OCI-LY1 (cell line): ENCODE measurements around the gene DDX17.
A peak's percentile ranks its signal among the peaks of the same experiment; 100 is the strongest.
"Not testable (repeated sequence)": the region's sequence is repeated elsewhere in the genome, so short reads cannot be mapped to it uniquely, and the experiment has no call there.

Experiments used
- H2AFZ ChIP-seq: fragments of 200-600 bp; sonication (generic), shearing (Covaris generic); 2 replicates; pipeline ENCODE4 v1.6.0; 2014; ENCODE audit warnings: antibody characterized with exemption, mild to moderate bottlenecking, low read length
- H3F3A ChIP-seq: fragments of 200-600 bp; sonication (generic), shearing (Covaris generic); 2 replicates; pipeline ENCODE4 v1.6.0; 2014; ENCODE audit warnings: mild to moderate bottlenecking, antibody characterized with exemption, low read length, moderate library complexity; ENCODE audit not compliant: insufficient read depth
- H3K27ac ChIP-seq: fragments of 200-600 bp; sonication (generic); 2 replicates; pipeline ENCODE4 v1.5.1; 2014; ENCODE audit warnings: low read length, mixed run types, mild to moderate bottlenecking, low read depth; ENCODE audit not compliant: poor library complexity, severe bottlenecking
- H3K27me3 ChIP-seq: fragments of 200-600 bp; sonication (generic); 2 replicates; pipeline ENCODE4 v1.6.0; 2014; ENCODE audit warnings: antibody characterized with exemption, mild to moderate bottlenecking, low read length, moderate library complexity; ENCODE audit not compliant: insufficient read depth
- H3K36me3 ChIP-seq: fragments of 200-600 bp; sonication (generic); 2 replicates; pipeline ENCODE4 v1.6.1; 2014; ENCODE audit warnings: mild to moderate bottlenecking, antibody characterized with exemption, low read length, moderate library complexity, mixed read lengths; ENCODE audit not compliant: insufficient read depth
- H3K4me1 ChIP-seq: fragments of 200-600 bp; sonication (generic); 2 replicates; pipeline ENCODE4 v1.5.1; 2014; ENCODE audit warnings: mild to moderate bottlenecking, low read length, moderate library complexity; ENCODE audit not compliant: insufficient read depth, severe bottlenecking
- H3K4me2 ChIP-seq: fragments of 200-600 bp; sonication (generic), shearing (Covaris generic); 2 replicates; pipeline ENCODE4 v1.6.1; 2014; ENCODE audit warnings: low read length
- H3K4me3 ChIP-seq: fragments of 200-600 bp; sonication (generic); 2 replicates; pipeline ENCODE4 v1.5.1; 2014; ENCODE audit warnings: low read length, low read depth, mild to moderate bottlenecking, mixed read lengths; ENCODE audit not compliant: poor library complexity, severe bottlenecking
- H3K79me2 ChIP-seq: fragments of 200-600 bp; shearing (Covaris generic); 2 replicates; pipeline ENCODE4 v1.6.1; 2016; ENCODE audit warnings: mixed run types, low read length, mixed read lengths; ENCODE audit not compliant: insufficient read depth
- H3K9ac ChIP-seq: fragments of 200-600 bp; sonication (generic), shearing (Covaris generic); 2 replicates; pipeline ENCODE4 v1.6.1; 2014; ENCODE audit warnings: mild to moderate bottlenecking, low read length, mixed read lengths
- H3K9me2 ChIP-seq: fragments of 200-600 bp; sonication (generic), shearing (Covaris generic); 2 replicates; pipeline ENCODE4 v1.6.1; 2014; ENCODE audit warnings: low read depth, mild to moderate bottlenecking, low read length, mixed read lengths
- H3K9me3 ChIP-seq: fragments of 200-600 bp; shearing (Covaris generic); 2 replicates; pipeline ENCODE4 v1.6.1; 2014; ENCODE audit warnings: low read length, mixed read lengths
- H4K20me1 ChIP-seq: fragments of 200-600 bp; sonication (generic), shearing (Covaris generic); 2 replicates; pipeline ENCODE4 v1.6.0; 2016; ENCODE audit warnings: mild to moderate bottlenecking, low read length; ENCODE audit not compliant: insufficient read depth
- EZH2 ChIP-seq: fragments of 200-600 bp; sonication (generic), shearing (Covaris generic); IDR thresholded peaks from 2 replicates; pipeline ENCODE4 v1.8.0; 2017; ENCODE audit warnings: borderline replicate concordance, mixed run types, mild to moderate bottlenecking, antibody characterized with exemption, low read length, moderate library complexity, mixed read lengths
- TF ChIP-seq, protein P1 (sequence below): fragments of 200-600 bp; sonication (generic), shearing (Covaris generic); IDR thresholded peaks from 2 replicates; pipeline ENCODE4 v1.5.1; 2017; ENCODE audit warnings: mild to moderate bottlenecking, antibody characterized with exemption, low read length, moderate library complexity, mixed read lengths

Gene DDX17

DNA sequence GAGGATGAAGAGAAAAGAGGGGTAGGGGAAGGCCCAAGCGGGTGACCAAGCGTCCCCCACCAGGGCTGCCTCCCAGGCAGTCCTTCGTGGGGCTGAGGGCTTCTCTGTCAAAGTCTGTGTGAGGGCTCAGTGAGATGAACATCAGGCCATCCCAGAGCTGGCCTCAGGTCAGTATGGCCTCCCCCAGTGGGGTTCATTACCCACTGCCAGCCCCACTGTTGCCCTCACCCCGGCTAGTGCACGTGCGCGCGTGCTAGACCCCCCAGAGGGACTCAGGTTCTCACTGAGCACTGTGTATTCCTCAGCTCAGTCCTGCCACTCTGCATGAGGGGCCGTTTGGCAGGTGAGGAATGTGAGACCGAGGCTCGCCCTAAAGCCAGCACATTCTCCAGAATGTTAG lies 34.9 kb downstream of the DDX17 start:
- no peak overlapping the region for H2AFZ ChIP-seq
- no peak overlapping the region for H3K4me3 ChIP-seq
- H3K4me2 ChIP-seq: no peak overlapping the region
- H3K79me2 ChIP-seq: no peaks in the 10 kb centered on the region
- no peaks in the 10 kb centered on the region for H3F3A ChIP-seq
- no peak overlapping the region for H3K27ac ChIP-seq
- no peak overlapping the region for H3K9ac ChIP-seq
- H3K36me3 ChIP-seq: no peaks in the 10 kb centered on the region
- no peaks in the 10 kb centered on the region for H3K9me2 ChIP-seq
- no peak for TF ChIP-seq EZH2
- TF ChIP-seq, protein P1, sequence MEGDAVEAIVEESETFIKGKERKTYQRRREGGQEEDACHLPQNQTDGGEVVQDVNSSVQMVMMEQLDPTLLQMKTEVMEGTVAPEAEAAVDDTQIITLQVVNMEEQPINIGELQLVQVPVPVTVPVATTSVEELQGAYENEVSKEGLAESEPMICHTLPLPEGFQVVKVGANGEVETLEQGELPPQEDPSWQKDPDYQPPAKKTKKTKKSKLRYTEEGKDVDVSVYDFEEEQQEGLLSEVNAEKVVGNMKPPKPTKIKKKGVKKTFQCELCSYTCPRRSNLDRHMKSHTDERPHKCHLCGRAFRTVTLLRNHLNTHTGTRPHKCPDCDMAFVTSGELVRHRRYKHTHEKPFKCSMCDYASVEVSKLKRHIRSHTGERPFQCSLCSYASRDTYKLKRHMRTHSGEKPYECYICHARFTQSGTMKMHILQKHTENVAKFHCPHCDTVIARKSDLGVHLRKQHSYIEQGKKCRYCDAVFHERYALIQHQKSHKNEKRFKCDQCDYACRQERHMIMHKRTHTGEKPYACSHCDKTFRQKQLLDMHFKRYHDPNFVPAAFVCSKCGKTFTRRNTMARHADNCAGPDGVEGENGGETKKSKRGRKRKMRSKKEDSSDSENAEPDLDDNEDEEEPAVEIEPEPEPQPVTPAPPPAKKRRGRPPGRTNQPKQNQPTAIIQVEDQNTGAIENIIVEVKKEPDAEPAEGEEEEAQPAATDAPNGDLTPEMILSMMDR: no peak
- H3K27me3 ChIP-seq: peaks cover 8% of the 10 kb centered on the region; the same call in 1 of the 2 replicates
- no peaks in the 10 kb centered on the region for H3K9me3 ChIP-seq
- no peaks in the 10 kb centered on the region for H3K4me1 ChIP-seq
- H4K20me1 ChIP-seq: no peaks in the 10 kb centered on the region

DNA sequence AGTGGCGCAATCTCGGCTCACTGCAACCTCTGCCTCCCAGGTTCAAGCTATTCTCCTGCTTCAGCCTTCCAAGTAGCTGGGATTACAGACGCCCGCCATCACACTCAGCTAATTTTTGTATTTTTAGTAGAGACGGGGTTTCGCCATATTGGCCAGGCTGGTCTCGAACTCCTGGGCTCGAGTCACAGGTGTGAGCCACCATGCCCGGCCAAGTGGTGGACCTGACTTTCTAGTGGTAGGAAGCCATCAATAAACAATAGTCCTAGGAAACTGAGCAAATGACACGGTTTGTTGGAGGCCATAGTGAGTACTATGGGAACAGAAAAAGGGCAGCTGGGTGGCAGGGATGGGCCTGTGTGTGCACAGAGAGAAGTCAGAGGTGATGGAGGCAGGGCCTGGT lies 35.9 kb downstream of the DDX17 start:
- H3K4me1 ChIP-seq, H2AFZ ChIP-seq, H3K4me3 ChIP-seq, H3K9me3 ChIP-seq, H3K9me2 ChIP-seq, H3F3A ChIP-seq, H3K36me3 ChIP-seq, H4K20me1 ChIP-seq, H3K9ac ChIP-seq, H3K4me2 ChIP-seq, H3K27ac ChIP-seq, H3K79me2 ChIP-seq: not testable (repeated sequence)
- peaks cover 17% of the 10 kb centered on the region; the same call in 1 of the 2 replicates for H3K27me3 ChIP-seq

DNA sequence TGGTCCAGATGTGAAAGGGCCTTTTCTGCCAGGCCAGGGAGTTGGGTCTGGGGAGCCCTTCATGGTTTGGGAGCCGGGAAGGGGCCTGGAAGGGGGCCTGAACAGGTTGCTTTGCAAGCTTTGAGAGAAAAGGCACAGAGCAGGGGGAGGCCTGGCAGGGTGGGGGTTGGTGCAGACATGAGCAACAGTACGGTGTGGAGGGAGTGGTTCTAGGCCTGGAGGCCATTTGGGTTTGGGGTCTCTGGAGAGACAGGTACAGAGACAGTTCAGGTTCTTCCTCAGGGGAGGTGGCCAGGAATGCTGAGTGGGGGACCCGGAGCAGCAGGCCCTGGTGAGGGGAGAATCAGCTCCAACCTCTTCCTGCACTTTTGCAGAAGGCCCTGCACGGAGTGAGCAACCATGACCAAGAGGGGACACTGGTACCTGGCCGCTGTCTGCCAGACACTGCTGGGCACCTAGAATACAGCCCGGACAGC lies 36.8 kb downstream of the DDX17 start:
- no peak overlapping the region for H3K4me2 ChIP-seq
- H3K27ac ChIP-seq: no peak overlapping the region
- H3K79me2 ChIP-seq: no peaks in the 10 kb centered on the region
- H3K36me3 ChIP-seq: no peaks in the 10 kb centered on the region
- H3K9ac ChIP-seq: no peak overlapping the region
- H3K27me3 ChIP-seq: peaks cover 15% of the 10 kb centered on the region; the same call in 1 of the 2 replicates
- TF ChIP-seq, protein P1: no peak
- no peaks in the 10 kb centered on the region for H3K9me2 ChIP-seq
- H4K20me1 ChIP-seq: no peaks in the 10 kb centered on the region
- H3F3A ChIP-seq: no peaks in the 10 kb centered on the region
- H3K4me1 ChIP-seq: no peaks in the 10 kb centered on the region
- H3K4me3 ChIP-seq: no peak overlapping the region
- no peak overlapping the region for H2AFZ ChIP-seq
- H3K9me3 ChIP-seq: no peaks in the 10 kb centered on the region

DNA sequence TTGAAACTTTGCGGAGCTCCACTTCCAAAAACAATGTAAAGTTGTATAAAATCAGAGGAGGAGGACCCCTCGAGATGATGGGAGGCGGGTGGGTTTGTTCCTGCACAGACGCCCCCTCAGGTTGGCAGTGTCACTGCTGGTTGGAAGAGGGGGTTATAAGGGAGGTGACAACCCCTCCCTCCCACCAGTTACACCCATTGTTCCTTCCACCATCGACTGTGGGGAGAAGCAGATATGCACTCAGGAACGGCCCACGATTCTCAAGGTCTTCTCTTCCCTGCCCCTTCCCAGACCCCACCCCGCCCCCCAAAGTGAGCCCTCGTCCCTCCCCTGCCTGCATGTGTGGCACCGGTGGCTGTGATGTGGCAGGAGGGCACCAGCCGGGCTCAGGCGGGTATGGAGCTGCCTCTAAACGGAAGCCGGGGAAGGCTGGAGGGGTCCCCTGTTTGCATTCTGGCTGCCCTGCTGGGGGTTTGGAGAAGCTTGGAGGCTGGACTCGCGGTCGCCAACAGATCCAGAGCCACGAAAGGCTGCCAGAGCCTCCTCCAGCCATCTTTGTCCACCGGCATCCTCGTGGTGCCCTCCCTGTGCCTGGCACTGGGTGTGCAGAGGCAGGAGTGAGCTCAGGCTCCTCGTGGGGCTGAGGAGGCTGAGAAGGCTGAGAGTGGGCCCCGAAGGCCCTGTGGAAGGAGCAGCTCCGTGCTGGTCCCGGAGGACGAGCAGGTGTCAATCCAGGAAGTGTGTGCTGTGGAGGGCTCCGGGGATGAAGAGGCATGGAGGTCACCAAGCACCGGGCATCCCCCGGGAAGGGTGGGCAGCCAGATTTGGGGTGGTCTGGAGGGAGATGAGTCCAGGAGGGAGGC lies 37.4 kb downstream of the DDX17 start:
- Histone ChIP-seq H3K9me3 (no peaks in the 10 kb centered on the region), H4K20me1 (no peaks in the 10 kb centered on the region), H3K79me2 (no peaks in the 10 kb centered on the region), H3K36me3 (no peaks in the 10 kb centered on the region), H3K9ac (no peak overlapping the region), H3K4me3 (no peak overlapping the region), H3K4me1 (no peaks in the 10 kb centered on the region), H3F3A (no peaks in the 10 kb centered on the region), H3K27me3 (peaks cover 13% of the 10 kb centered on the region; the same call in 1 of the 2 replicates), H3K4me2 (no peak overlapping the region), H2AFZ (no peak overlapping the region), H3K9me2 (no peaks in the 10 kb centered on the region), H3K27ac (no peak overlapping the region)
- TF ChIP-seq, protein P1: 0 out of 2 replicates have a peak, but pooled peaks have one; percentile 14
- TF ChIP-seq EZH2: no peak
